ENCODE results near the gene UBALD1. TPM values are rescaled to one million over a fixed set of nuclear protein-coding genes. Genes with fewer than 3 reads are reported as not detected.

UBALD1 gene
- total and polyA plus RNA-seq, 12 donors: 14.7 to 39.4 (median 20.4) TPM

DNA sequence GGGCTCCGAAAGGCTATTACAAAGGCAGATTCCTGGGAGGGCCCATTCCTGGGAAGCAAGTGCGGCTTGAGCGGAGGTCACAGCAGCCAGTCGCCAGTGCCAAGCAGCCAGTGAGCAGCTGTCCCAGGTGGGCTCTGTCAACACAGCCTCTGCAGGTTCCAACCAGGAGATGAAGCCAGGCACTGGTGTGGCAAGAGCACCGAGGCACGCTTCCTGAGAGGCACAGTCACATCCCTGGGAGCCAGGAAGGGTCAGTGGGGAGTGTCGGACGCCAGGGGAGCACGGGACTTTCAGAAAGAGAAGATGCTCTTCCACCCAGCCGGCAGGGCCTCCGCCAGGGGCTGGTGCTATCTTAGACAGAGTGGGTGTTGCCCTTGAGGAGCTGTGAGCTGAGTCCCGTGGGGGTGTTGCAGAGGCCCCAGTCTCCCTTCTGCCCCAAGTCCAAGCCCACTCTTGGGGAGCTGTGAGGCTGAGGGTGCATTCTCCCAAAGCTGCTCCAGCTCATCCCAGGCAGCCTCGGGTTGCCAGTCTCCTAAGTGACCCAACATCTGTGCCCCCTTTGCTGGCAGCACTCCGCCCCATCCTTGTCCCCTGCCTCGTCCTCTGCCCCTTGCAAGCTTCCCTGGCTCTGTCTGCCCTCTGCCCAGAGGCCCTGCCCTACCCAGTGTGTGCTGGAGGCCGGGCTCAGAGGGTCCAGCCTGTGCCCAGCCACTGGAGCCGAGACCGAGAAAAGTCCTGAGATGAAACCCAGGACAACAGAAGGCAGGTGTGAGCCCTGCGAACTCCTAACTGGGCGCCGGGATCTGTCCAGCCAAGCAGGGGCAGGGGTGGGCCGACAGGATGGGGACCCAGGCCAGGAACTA, 6.6 kb downstream of the UBALD1 start:
- intact Hi-C loops (cut with DNase I): no loop called here
- H3K9me3 ChIP-seq: no peaks in the 10 kb centered on the region
- TF ChIP-seq, protein P1, sequence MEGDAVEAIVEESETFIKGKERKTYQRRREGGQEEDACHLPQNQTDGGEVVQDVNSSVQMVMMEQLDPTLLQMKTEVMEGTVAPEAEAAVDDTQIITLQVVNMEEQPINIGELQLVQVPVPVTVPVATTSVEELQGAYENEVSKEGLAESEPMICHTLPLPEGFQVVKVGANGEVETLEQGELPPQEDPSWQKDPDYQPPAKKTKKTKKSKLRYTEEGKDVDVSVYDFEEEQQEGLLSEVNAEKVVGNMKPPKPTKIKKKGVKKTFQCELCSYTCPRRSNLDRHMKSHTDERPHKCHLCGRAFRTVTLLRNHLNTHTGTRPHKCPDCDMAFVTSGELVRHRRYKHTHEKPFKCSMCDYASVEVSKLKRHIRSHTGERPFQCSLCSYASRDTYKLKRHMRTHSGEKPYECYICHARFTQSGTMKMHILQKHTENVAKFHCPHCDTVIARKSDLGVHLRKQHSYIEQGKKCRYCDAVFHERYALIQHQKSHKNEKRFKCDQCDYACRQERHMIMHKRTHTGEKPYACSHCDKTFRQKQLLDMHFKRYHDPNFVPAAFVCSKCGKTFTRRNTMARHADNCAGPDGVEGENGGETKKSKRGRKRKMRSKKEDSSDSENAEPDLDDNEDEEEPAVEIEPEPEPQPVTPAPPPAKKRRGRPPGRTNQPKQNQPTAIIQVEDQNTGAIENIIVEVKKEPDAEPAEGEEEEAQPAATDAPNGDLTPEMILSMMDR (IDR thresholded peaks at IDR 0.05): no peak
- peaks cover 2 to 31% (median 20%) of the 10 kb centered on the region in 9 donors for H3K4me1 ChIP-seq
- H3K27me3 ChIP-seq: no peaks in the 10 kb centered on the region
- no peak overlapping the region for H3K4me3 ChIP-seq
- WGBS, 2 donors: 84 to 87% methylated on average over 22 of the region's 22 CpGs
- no peak overlapping the region for H3K27ac ChIP-seq
- DNase-seq: no peak
- H3K36me3 ChIP-seq: peaks cover 0 to 36% (median 4%) of the 10 kb centered on the region in 9 donors
- no peak for ATAC-seq

DNA sequence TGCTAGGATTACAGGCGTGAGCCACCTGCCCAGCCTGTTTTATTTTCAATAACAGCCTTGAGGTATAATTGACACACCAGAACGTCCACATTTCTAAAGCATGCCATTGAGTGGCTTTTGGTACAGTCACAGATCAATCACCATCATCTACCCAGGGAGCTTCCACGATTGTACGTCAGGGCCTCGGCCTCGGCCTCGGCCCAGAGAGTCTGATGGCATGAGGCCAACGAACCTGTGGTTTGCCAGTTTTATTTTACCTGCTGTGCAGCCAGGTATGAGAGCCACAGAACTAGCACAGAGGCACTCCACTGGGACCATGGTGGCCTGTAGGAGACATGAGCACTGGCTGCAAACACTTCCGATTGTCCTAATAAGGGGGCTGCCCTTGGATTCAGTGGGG, 8.3 kb downstream of the UBALD1 start:
- DNase-seq (no peak), ATAC-seq (no peak)
- H3K4me3 ChIP-seq: no peak overlapping the region
- H3K27ac ChIP-seq: no peak overlapping the region
- intact Hi-C loops (cut with DNase I): no loop called here
- H3K36me3 ChIP-seq: peaks cover 0 to 36% (median 2%) of the 10 kb centered on the region in 9 donors
- no peaks in the 10 kb centered on the region for H3K9me3 ChIP-seq
- WGBS, 2 donors: 83 to 87% methylated on average over 9 of the region's 9 CpGs
- peaks cover 0 to 6% (median 0%) of the 10 kb centered on the region in 7 donors for H3K27me3 ChIP-seq
- TF ChIP-seq, protein P1 (IDR thresholded peaks at IDR 0.05): no peak
- peaks cover 0 to 18% (median 5%) of the 10 kb centered on the region in 9 donors for H3K4me1 ChIP-seq

DNA sequence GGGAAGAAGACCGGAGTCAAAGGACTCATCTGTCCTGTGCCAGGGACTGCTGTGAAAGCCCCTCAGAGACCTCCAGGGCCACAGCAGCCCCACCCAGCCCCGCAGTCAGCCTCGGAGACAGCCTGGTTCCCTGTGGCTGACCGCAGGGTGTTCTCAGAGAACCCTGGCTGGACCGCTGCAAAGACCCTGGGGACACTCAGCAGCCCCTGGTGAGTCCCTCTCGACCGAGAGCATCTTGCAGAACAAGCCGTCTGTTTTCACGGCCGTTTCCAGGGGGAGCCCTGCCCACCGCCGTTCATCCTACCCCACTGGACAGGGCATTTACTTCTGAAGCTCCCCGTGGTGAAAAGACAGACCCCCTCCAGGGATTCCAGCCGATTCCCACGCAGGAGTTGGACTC, 10.3 kb downstream of the UBALD1 start:
- TF ChIP-seq, protein P1 (IDR thresholded peaks at IDR 0.05): no peak
- Histone ChIP-seq H3K36me3 (peaks cover 0 to 27% (median 0%) of the 10 kb centered on the region in 9 donors), H3K4me1 (peaks cover 0 to 22% (median 3%) of the 10 kb centered on the region in 9 donors), H3K4me3 (no peak overlapping the region), H3K27me3 (peaks cover 0 to 9% (median 0%) of the 10 kb centered on the region in 7 donors), H3K9me3 (no peaks in the 10 kb centered on the region), H3K27ac (no peak overlapping the region)
- DNase-seq (no peak), ATAC-seq (peak in 1 of 8 donors; percentile 12)
- 52 to 60% methylated on average over 15 of the region's 15 CpGs for WGBS, 2 donors
- intact Hi-C loops (cut with DNase I): no loop called here

DNA sequence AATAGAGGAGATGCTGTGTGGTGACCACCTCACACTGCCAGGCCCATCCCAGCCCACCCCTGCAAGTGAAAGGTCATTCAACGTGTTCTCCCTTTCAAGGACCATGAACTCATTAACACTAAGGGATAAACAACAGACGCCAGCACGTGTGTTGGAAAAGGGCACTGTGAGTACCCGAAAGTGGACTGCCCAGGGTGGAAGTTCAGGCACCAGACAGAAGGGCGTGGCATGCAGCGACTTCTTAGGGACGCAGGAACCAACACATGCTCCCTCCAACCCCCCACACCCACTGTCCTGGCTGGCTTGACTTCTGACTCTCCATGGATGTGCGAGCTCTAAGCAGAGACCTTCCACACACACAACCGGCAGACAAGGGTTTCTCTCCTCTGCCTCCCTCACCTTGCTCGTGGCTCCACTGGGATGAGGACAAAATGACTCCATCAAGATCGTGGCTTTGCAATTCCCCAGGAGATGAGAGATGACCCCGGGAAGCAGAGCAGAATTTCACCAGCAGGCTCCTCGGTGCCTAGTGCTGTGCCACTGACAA, 11.0 kb downstream of the UBALD1 start:
- peaks cover 0 to 22% (median 3%) of the 10 kb centered on the region in 9 donors for H3K4me1 ChIP-seq
- intact Hi-C loops (cut with DNase I): no loop called here
- H3K4me3 ChIP-seq: no peak overlapping the region
- DNase-seq (no peak), ATAC-seq (no peak)
- 76 to 80% methylated on average over 13 of the region's 13 CpGs for WGBS, 2 donors
- H3K36me3 ChIP-seq: peaks cover 0 to 20% (median 0%) of the 10 kb centered on the region in 9 donors
- H3K9me3 ChIP-seq: no peaks in the 10 kb centered on the region
- TF ChIP-seq, protein P1 (IDR thresholded peaks at IDR 0.05): no peak
- peaks cover 0 to 9% (median 0%) of the 10 kb centered on the region in 7 donors for H3K27me3 ChIP-seq
- H3K27ac ChIP-seq: no peak overlapping the region
